Liver (tissue), 9 donors: Measurements from ENCODE around the gene ZRANB1. TPM values are rescaled to one million over a fixed set of nuclear protein-coding genes. Genes with fewer than 3 reads are reported as not detected.

Experiments used
- DNase-seq: peaks from one replicate; pipeline ENCODE4 v3.0.0-alpha.2; 2017; ENCODE audit warnings: low spot score
- H3K27ac ChIP-seq, 2 donors: one replicate each; pipeline ENCODE4 v1.7.0; 2013; ENCODE audit warnings: inconsistent platforms in 2 of 2, low read length in 2 of 2, control low read depth in 1 of 2, low read depth in 1 of 2, mild to moderate bottlenecking in 1 of 2
- H3K27me3 ChIP-seq, 4 donors: one replicate each; pipeline versions ENCODE4 v1.6.1 to v1.7.0; 2013; ENCODE audit warnings: low read length in 3 of 4, inconsistent platforms in 1 of 4, mild to moderate bottlenecking in 1 of 4, moderate library complexity in 1 of 4; ENCODE audit not compliant: control insufficient read depth in 4 of 4, insufficient read depth in 4 of 4
- H3K36me3 ChIP-seq, 4 donors: one replicate each; pipeline versions ENCODE4 v1.6.1 to v1.7.0; 2013; ENCODE audit warnings: low read length in 3 of 4, mild to moderate bottlenecking in 3 of 4, low read depth in 1 of 4, moderate library complexity in 1 of 4; ENCODE audit not compliant: control insufficient read depth in 4 of 4, insufficient read depth in 3 of 4
- H3K4me1 ChIP-seq, 4 donors: one replicate each; pipeline versions ENCODE4 v1.6.1 to v1.7.0; 2013; ENCODE audit warnings: low read length in 3 of 4, mild to moderate bottlenecking in 3 of 4, moderate library complexity in 1 of 4; ENCODE audit not compliant: control insufficient read depth in 4 of 4, insufficient read depth in 4 of 4
- H3K4me3 ChIP-seq, 3 donors: one replicate each; pipeline versions ENCODE4 v1.6.1 to v1.7.0; 2013; ENCODE audit warnings: low read length in 3 of 3, control low read depth in 1 of 3, low read depth in 1 of 3, mild to moderate bottlenecking in 1 of 3
- H3K9ac ChIP-seq, 2 donors: one replicate each; pipeline ENCODE4 v1.7.0; 2013; ENCODE audit warnings: low read length in 2 of 2, mild to moderate bottlenecking in 2 of 2, moderate library complexity in 2 of 2, control low read depth in 1 of 2, low read depth in 1 of 2
- H3K9me3 ChIP-seq, 4 donors: one replicate each; pipeline versions ENCODE4 v1.6.1 to v1.7.0; 2013; ENCODE audit warnings: low read length in 3 of 4; ENCODE audit not compliant: control insufficient read depth in 4 of 4
- ATF3 ChIP-seq: IDR thresholded peaks from 2 replicates; pipeline ENCODE4 v1.6.1; 2016; ENCODE audit warnings: antibody characterized with exemption
- FOXA1 ChIP-seq: IDR thresholded peaks from 2 replicates; pipeline ENCODE4 v1.6.1; 2016; ENCODE audit warnings: antibody characterized with exemption
- HNF4A ChIP-seq, 2 donors: conservative IDR thresholded peaks; 2 replicates each; pipeline ENCODE4 v1.6.1; 2016; ENCODE audit warnings: antibody characterized with exemption in 2 of 2, mild to moderate bottlenecking in 2 of 2
- HNF4G ChIP-seq: IDR thresholded peaks from 2 replicates; pipeline ENCODE4 v1.6.1; 2016; ENCODE audit warnings: antibody characterized with exemption
- JUND ChIP-seq, 2 donors: IDR thresholded peaks; 2 replicates each; pipeline ENCODE4 v1.6.1; 2016; ENCODE audit warnings: antibody characterized with exemption in 2 of 2
- MAX ChIP-seq: IDR thresholded peaks from 2 replicates; pipeline ENCODE4 v1.6.1; 2016; ENCODE audit warnings: antibody characterized with exemption
- RAD21 ChIP-seq, 2 donors: IDR thresholded peaks; 2 replicates each; pipeline ENCODE4 v1.6.1; 2016; ENCODE audit warnings: antibody characterized with exemption in 2 of 2, mild to moderate bottlenecking in 2 of 2
- TAF1 ChIP-seq: conservative IDR thresholded peaks from 2 replicates; pipeline ENCODE4 v1.6.1; 2016; ENCODE audit warnings: antibody characterized with exemption, mild to moderate bottlenecking
- YY1 ChIP-seq: IDR thresholded peaks from 2 replicates; pipeline ENCODE4 v1.6.1; 2016; ENCODE audit warnings: antibody characterized with exemption, mild to moderate bottlenecking
- ZBTB33 ChIP-seq: IDR thresholded peaks from 2 replicates; pipeline ENCODE4 v1.6.1; 2016; ENCODE audit warnings: antibody characterized with exemption
- WGBS: extraction: QIAGEN DNeasy Blood & Tissue Kit; methylation state at CpG from one replicate; pipeline ENCODE4 v1.1.7; 2013; 5-methylcytosine and 5-hydroxymethylcytosine counted together
- polyA plus RNA-seq, 2 donors: library from polyadenylated mRNA; stranded (reverse) in 1 of 2; unstranded in 1 of 2; fragments of 200-250 nt in 1 of 2; fragments of >200 nt in 1 of 2; fragmentation: Nextera tagmentation in 1 of 2; extraction: Ambion mirVana in 1 of 2; gene quantifications; one replicate each; pipeline versions ENCODE4 v1.2.1 to v1.2.3, GENCODE V29; 2013 to 2015
- total RNA-seq, 2 donors: library from RNA; depleted of rRNA; stranded (reverse); fragments of >200 nt; gene quantifications; one replicate each; pipeline ENCODE4 v1.2.3, GENCODE V29; 2014
- donor health status: healthy.
- donor health status: healthy.
- donor health status: healthy.
- donor health status: healthy.
- donor health status: healthy.

The ZRANB1 gene
- total and polyA plus RNA-seq, 4 donors, result 6.2 to 32.5 (median 14.4) TPM

- Histone ChIP-seq H3K9ac (no peak overlapping the region), H3K27me3 (no peaks in the 10 kb centered on the region), H3K9me3 (no peaks in the 10 kb centered on the region), H3K4me1 (peaks cover 6 to 16% (median 8%) of the 10 kb centered on the region in 4 donors), H3K36me3 (no peaks in the 10 kb centered on the region), H3K4me3 (no peak overlapping the region), H3K27ac (no peak overlapping the region)
- WGBS, result 96% methylated on average over 7 of the region's 7 CpGs
- TF ChIP-seq MAX, result no peak
- TF ChIP-seq FOXA1, result no peak
- no peak for TF ChIP-seq TAF1
- no peak for DNase-seq
Measured at GRCh38 chr10:124928087-124928486, 13.8 kb upstream of the ZRANB1 start.

- 95% methylated on average over 3 of the region's 3 CpGs for WGBS
- no peaks in the 10 kb centered on the region for H3K27me3 ChIP-seq
- TF ChIP-seq JUND (IDR thresholded peaks at IDR 0.05) (no peak), YY1 (no peak), RAD21 (IDR thresholded peaks at IDR 0.05) (no peak), FOXA1 (no peak), TAF1 (no peak), HNF4A (conservative IDR thresholded peaks at IDR 0.05) (no peak), ATF3 (no peak), ZBTB33 (no peak), MAX (no peak)
- no peak overlapping the region for H3K4me3 ChIP-seq
- DNase-seq, result no peak
- H3K4me1 ChIP-seq, result peaks cover 3 to 14% (median 8%) of the 10 kb centered on the region in 4 donors
- no peaks in the 10 kb centered on the region for H3K9me3 ChIP-seq
- H3K36me3 ChIP-seq, result no peaks in the 10 kb centered on the region
- H3K27ac ChIP-seq, result no peak overlapping the region
- no peak overlapping the region for H3K9ac ChIP-seq
Measured at GRCh38 chr10:124928545-124928944, 13.4 kb upstream of the ZRANB1 start.

GRCh38 chr10:124935946-124936345, 6.0 kb upstream of the ZRANB1 start:
- Histone ChIP-seq H3K27me3 (no peaks in the 10 kb centered on the region), H3K27ac (no peak overlapping the region), H3K36me3 (no peaks in the 10 kb centered on the region), H3K9ac (no peak overlapping the region), H3K9me3 (no peaks in the 10 kb centered on the region), H3K4me3 (no peak overlapping the region), H3K4me1 (peaks cover 2 to 19% (median 5%) of the 10 kb centered on the region in 4 donors)
- TF ChIP-seq HNF4A (conservative IDR thresholded peaks at IDR 0.05), result no peak
- DNase-seq, result no peak
- 90% methylated on average over 2 of the region's 2 CpGs for WGBS

- TF ChIP-seq HNF4G (no peak), ATF3 (no peak)
- no peak for DNase-seq
- 71% methylated on average over 7 of the region's 7 CpGs for WGBS
Measured at GRCh38 chr10:124936813-124937212, 5.1 kb upstream of the ZRANB1 start.

More at GRCh38 chr10:124936813-124937212, 5.1 kb upstream of the ZRANB1 start:
- no peak overlapping the region for H3K9ac ChIP-seq
- H3K36me3 ChIP-seq, result no peaks in the 10 kb centered on the region
- no peaks in the 10 kb centered on the region for H3K9me3 ChIP-seq
- H3K4me3 ChIP-seq, result no peak overlapping the region
- H3K27me3 ChIP-seq, result no peaks in the 10 kb centered on the region
- peaks cover 2 to 19% (median 6%) of the 10 kb centered on the region in 4 donors for H3K4me1 ChIP-seq
- no peak overlapping the region for H3K27ac ChIP-seq
